Transverse colon (tissue), 4 donors: ENCODE results near the gene ERP29. TPM values are rescaled to one million over a fixed set of nuclear protein-coding genes. Genes with fewer than 3 reads are reported as not detected.

Experiments
- DNase-seq: peaks from one replicate; pipeline ENCODE4 v3.0.0-alpha.2; 2019
- H3K27ac ChIP-seq, 4 donors: fragments of 200-600 bp; sonication (generic); 2 replicates each; pipeline ENCODE4 v1.5.1; 2016 to 2018; ENCODE audit warnings: inconsistent platforms in 4 of 4
- H3K27me3 ChIP-seq: fragments of 200-600 bp; sonication (generic); 2 replicates; pipeline ENCODE4 v1.5.1; 2017; ENCODE audit warnings: inconsistent platforms
- H3K36me3 ChIP-seq, 4 donors: fragments of 200-600 bp; sonication (generic); 2 replicates each; pipeline ENCODE4 v1.5.1; 2017 to 2019; ENCODE audit warnings: inconsistent platforms in 4 of 4
- H3K4me1 ChIP-seq, 4 donors: fragments of 200-600 bp; sonication (generic); 2 replicates each; pipeline ENCODE4 v1.5.1; 2017 to 2020; ENCODE audit warnings: inconsistent platforms in 4 of 4
- H3K4me3 ChIP-seq, 4 donors: fragments of 200-600 bp; sonication (generic); 1 replicate in 1 of 4; 2 replicates in 3 of 4; pipeline versions ENCODE4 v1.5.1 to v1.6.1; 2017 to 2019; ENCODE audit warnings: inconsistent platforms in 4 of 4
- H3K9me3 ChIP-seq, 2 donors: fragments of 200-600 bp; sonication (generic); 2 replicates each; pipeline ENCODE4 v1.5.1; 2017 to 2019; ENCODE audit warnings: inconsistent platforms in 2 of 2
- CTCF ChIP-seq, 5 experiments: fragments of 200-600 bp in 3 of 5; fragments of 450-650 bp in 2 of 5; sonication (generic) in 3 of 5; IDR thresholded peaks; 1 replicate in 2 of 5; 2 replicates in 3 of 5; pipeline ENCODE4 v1.5.1; 2016 to 2017; ENCODE audit warnings: antibody characterized with exemption in 5 of 5, inconsistent platforms in 3 of 5, mild to moderate bottlenecking in 2 of 5, moderate library complexity in 1 of 5
- EP300 ChIP-seq: sonication (generic); formaldehyde crosslinking; IDR thresholded peaks from one replicate; pipeline ENCODE4 v1.6.1; 2017; ENCODE audit warnings: antibody characterized with exemption, low read depth
- POLR2A ChIP-seq: fragments of 450-650 bp; IDR thresholded peaks from one replicate; pipeline ENCODE4 v1.6.1; 2016; ENCODE audit warnings: antibody characterized with exemption, mild to moderate bottlenecking, moderate library complexity
- POLR2AphosphoS5 ChIP-seq, 3 donors: sonication (generic); formaldehyde crosslinking; IDR thresholded peaks; one replicate each; pipeline ENCODE4 v1.6.1; 2016; ENCODE audit warnings: antibody characterized with exemption in 3 of 3
- WGBS, 2 donors: methylation state at CpG; one replicate each; pipeline ENCODE4 v1.1.5; 2018; ENCODE audit warnings: low coverage in 1 of 2; 5-methylcytosine and 5-hydroxymethylcytosine counted together
- in situ Hi-C, 4 donors: fragments of 200-750 bp; cut with MboI; loops; one replicate each; pipeline versions ENCODE4 v1.15.0 to v1.15.1; 2017; ENCODE audit warnings: low sequenced_read_pairs in 3 of 4, low pct_ligation_motif_present in 1 of 4, low pct_unique_long_range_greater_than_20kb in 1 of 4
- intact Hi-C: fragments of 100-400 bp; cut with DNase I; formaldehyde crosslinking; loops from one replicate; pipeline ENCODE4 v1.15.1; 2023; ENCODE audit warnings: low total_unique reads
- total RNA-seq, 4 donors: library from RNA; depleted of rRNA; stranded (reverse); fragments of >200 nt; gene quantifications; one replicate each; pipeline ENCODE4 v1.1.0, GENCODE V29; 2016

ERP29 gene
- total RNA-seq, 4 donors from 2014 or later = 16.5 to 69.8 (median 37.5) TPM

DNA sequence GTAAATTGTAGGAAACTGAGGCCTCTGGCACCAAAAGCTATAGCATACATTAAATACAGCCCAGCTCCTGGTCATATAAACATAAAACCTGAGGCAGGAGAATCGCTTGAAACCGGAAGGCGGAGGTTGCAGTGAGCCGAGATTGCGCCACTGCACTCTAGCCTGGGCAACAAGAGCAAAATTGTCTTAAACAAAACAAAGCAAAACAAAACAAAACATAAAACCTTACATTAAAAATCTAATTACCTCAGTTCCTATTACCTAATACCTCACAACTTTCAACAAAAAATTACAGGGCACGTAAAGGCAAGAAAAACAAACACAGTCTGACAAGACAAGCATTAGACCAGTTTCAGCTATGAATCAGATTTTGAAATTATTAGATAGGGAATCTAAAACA lies 36.9 kb upstream of the ERP29 start:
- DNase-seq = no peak
- WGBS, 2 donors = 86 to 90% methylated on average over 5 to 6 of the region's 6 CpGs
- peaks cover 0 to 7% (median 0%) of the 10 kb centered on the region in 4 donors for H3K36me3 ChIP-seq
- H3K4me3 ChIP-seq = no peak overlapping the region
- H3K27ac ChIP-seq = no peak overlapping the region
- in situ Hi-C loops (no loop called here), intact Hi-C loops (no loop called here)
- no peaks in the 10 kb centered on the region for H3K4me1 ChIP-seq
- no peaks in the 10 kb centered on the region for H3K27me3 ChIP-seq
- TF ChIP-seq POLR2AphosphoS5 (IDR thresholded peaks at IDR 0.05) (no peak), POLR2A (no peak)
- peaks cover 0 to 8% of the 10 kb centered on the region in 2 donors for H3K9me3 ChIP-seq

DNA sequence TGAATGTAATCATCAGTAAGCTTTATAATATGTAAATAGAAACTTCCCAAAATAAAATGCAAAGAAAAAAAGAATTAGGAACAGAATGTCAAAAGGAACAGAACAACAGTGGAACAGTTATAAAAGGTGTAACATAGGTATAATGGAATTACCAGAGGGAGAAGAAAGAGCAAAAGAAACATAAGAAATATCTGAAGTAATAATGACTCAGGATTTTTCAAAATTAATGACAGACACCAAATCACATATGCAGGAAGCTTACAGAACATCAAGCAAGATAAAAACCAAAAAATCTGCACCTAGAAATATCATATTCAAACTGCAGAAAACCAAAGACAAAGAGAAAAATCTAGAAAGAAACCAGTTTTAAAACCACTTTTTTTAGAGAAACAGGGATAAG lies 36.4 kb upstream of the ERP29 start:
- Histone ChIP-seq H3K4me1 (no peaks in the 10 kb centered on the region), H3K9me3 (peaks cover 0 to 3% of the 10 kb centered on the region in 2 donors), H3K36me3 (peaks cover 0 to 2% (median 0%) of the 10 kb centered on the region in 4 donors), H3K27me3 (no peaks in the 10 kb centered on the region), H3K4me3 (no peak overlapping the region), H3K27ac (no peak overlapping the region)
- TF ChIP-seq POLR2AphosphoS5 (IDR thresholded peaks at IDR 0.05) (no peak), CTCF (IDR thresholded peaks at IDR 0.05) (no peak)
- in situ Hi-C loops (no loop called here), intact Hi-C loops (no loop called here)
- DNase-seq = no peak

DNA sequence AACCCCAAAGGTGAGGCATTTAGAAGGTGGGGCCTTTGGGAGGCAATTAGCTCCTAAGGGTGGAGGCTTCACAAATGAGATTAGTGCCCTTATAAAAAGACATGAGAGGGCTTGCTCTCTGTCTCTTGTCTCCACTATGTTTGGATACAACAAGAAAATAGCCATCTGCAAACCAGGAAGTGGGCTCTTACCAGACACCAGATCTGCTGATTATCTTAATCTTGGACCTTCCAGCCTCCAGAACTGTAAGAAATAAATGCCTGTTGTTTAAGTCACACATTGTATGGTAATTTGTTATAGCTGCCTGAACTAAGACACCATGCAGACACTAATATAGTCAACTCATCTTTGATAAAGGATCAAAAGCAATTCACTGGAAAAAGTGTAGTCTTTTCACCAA lies 34.7 kb upstream of the ERP29 start:
- no peak for DNase-seq
- no peaks in the 10 kb centered on the region for H3K36me3 ChIP-seq
- no peak for TF ChIP-seq EP300
- no peak for TF ChIP-seq POLR2AphosphoS5 (IDR thresholded peaks at IDR 0.05)
- no peak for TF ChIP-seq POLR2A
- TF ChIP-seq CTCF (IDR thresholded peaks at IDR 0.05) = no peak

DNA sequence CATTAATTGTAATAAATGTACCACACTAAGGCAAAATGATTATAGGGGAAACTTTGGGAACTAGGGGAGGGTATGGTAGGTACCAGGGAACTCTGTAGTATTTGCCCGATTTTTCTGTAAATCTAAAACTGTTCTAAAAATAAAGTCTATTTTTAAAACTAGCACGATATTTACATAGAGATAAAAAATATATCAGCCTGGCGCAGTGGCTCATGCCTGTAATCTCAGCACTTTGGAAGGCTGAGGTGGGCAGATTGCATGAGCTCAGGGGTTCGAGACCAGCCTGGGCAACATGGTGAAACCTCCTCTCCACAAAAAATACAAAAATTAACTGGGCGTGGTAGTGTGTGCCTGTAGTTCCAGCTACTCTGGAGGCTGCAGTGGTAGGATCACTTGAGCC lies 32.6 kb upstream of the ERP29 start:
- Histone ChIP-seq H3K9me3 (no peaks in the 10 kb centered on the region), H3K4me3 (no peak overlapping the region), H3K36me3 (no peaks in the 10 kb centered on the region), H3K27me3 (no peaks in the 10 kb centered on the region), H3K27ac (no peak overlapping the region), H3K4me1 (no peaks in the 10 kb centered on the region)
- intact Hi-C loops = no loop called here
- in situ Hi-C loops = no loop called here
- TF ChIP-seq POLR2AphosphoS5 (IDR thresholded peaks at IDR 0.05) (no peak), CTCF (IDR thresholded peaks at IDR 0.05) (no peak), POLR2A (no peak), EP300 (no peak)
- DNase-seq = no peak
- 75 to 89% methylated on average over 1 to 5 of the region's 5 CpGs for WGBS, 2 donors

More for the DNA sequence above, 34.7 kb upstream of the ERP29 start:
- H3K27ac ChIP-seq = no peak overlapping the region
- H3K4me3 ChIP-seq = no peak overlapping the region
- intact Hi-C loops (no loop called here), in situ Hi-C loops (no loop called here)
- H3K4me1 ChIP-seq = no peaks in the 10 kb centered on the region
- no peaks in the 10 kb centered on the region for H3K9me3 ChIP-seq
- H3K27me3 ChIP-seq = no peaks in the 10 kb centered on the region

DNA sequence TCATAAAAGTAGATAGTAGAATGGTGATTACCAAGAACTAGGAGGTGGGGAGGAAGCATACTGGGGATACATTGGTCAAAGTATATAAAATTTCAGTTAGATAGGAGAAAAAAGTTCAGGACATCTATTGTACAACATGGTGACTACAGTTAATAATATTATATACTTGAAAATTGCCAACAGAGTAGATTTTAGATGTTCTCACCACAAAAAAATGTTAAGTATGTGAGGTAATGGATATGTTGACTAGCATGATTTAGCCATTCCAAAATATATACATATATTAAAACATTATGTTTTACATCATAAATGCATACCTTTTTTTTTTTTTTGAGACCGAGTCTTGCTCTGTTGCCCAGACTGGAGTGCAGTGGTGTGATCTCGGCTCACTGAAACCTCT lies 31.2 kb upstream of the ERP29 start:
- H3K4me3 ChIP-seq = no peak overlapping the region
- no peak for DNase-seq
- no peaks in the 10 kb centered on the region for H3K4me1 ChIP-seq
- intact Hi-C loops = no loop called here
- H3K27ac ChIP-seq = no peak overlapping the region
- H3K36me3 ChIP-seq = no peaks in the 10 kb centered on the region
- H3K27me3 ChIP-seq = no peaks in the 10 kb centered on the region
- no peaks in the 10 kb centered on the region for H3K9me3 ChIP-seq
- in situ Hi-C loops = no loop called here
- WGBS, 2 donors = 70 to 90% methylated on average over 2 of the region's 2 CpGs
- TF ChIP-seq POLR2AphosphoS5 (IDR thresholded peaks at IDR 0.05) = no peak
- TF ChIP-seq POLR2A = no peak
- no peak for TF ChIP-seq EP300
- no peak for TF ChIP-seq CTCF (IDR thresholded peaks at IDR 0.05)
